GM19463 (cell line): ENCODE data around the gene SGPP2.
A peak's percentile ranks its signal among the peaks of the same experiment; 100 is the strongest.

Experiments
- ATAC-seq: cut with Tn5 transposase; IDR thresholded peaks from one replicate; pipeline ENCODE4 v1.9.1; 2021; ENCODE audit warnings: mild to moderate bottlenecking, moderate library complexity; ENCODE audit not compliant: unreplicated experiment

Gene SGPP2

DNA sequence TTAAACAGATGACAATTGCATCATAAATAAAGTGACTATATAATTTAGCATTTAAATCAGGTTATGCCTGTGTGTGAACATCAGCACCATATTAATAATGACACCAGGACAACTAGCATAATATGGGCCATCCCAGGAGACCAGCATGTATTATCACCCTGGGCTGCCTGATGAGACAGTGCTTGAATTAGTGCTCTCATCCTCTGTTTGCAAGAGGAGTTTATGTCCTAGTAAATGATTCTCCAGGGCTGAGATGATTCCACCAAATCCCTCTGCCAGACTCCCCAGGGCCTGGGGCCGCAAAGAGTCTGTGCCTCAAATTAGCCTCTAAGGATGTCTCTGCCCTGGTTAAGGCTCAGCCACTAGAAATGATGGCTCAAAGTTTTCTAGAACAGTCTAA, 97.7 kb downstream of the SGPP2 start:
- no peak for ATAC-seq

DNA sequence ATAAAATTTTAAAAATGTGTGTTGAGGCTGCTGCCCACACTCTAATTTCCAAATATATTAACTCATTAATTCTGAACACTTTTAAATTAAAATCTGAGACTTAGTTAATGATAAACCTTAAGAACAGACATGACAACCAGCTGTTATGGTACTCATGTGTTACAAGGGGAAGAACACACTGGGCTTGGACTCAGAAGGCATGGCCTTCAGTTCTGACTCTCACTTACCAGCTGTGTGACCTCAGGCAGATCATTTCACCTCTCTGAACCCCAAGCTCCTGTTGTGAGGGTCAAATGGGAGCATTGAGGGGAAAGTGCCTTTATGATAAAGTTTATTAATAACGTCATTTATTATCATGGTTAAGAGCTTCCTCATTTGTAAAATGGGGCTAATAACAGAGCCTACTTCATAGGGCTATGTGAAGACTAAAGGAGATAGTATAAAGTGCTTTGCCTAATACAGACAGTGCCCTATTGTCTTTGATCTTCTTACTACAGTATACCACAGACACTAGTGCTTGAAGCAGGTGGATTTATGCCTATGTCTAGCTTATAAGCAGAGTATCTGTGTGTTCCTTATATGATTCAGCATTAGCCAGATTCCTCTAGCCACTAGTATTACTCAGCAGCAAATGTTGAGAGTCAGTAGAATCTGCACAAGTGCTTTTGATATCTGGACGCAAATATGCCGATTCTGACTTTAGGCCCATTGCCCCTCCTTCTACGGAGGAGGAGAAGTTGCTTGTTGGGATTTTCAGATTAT, 99.6 kb downstream of the SGPP2 start:
- ATAC-seq = peak; percentile 59

DNA sequence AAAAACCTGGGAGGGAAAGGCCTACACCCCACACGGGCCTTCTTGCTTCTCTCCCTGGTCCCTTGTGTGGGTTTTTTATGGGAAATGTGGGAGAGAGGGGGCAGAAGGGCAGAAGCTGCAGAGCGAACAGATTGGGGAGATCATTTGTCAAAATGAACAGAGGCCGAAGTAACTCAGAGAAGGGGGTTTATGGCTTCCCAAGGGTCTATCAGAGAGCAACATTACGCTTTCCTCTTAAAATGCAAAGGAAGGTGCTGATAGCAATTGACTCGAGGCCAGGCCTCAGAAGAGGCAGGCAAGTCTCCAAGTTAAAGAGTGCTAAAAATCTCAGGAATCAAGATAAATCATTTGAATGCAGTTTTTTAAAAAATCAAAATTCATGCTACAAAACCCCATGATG, 101.5 kb downstream of the SGPP2 start:
- ATAC-seq = no peak

- no peak for ATAC-seq
These were observed 102.3 kb downstream of the SGPP2 start for GRCh38 chr2:222526480-222527277.

GRCh38 chr2:222532315-222532714, 108.0 kb downstream of the SGPP2 start:
- ATAC-seq = no peak

- no peak for ATAC-seq
These were observed 111.1 kb downstream of the SGPP2 start for GRCh38 chr2:222535477-222535876.

DNA sequence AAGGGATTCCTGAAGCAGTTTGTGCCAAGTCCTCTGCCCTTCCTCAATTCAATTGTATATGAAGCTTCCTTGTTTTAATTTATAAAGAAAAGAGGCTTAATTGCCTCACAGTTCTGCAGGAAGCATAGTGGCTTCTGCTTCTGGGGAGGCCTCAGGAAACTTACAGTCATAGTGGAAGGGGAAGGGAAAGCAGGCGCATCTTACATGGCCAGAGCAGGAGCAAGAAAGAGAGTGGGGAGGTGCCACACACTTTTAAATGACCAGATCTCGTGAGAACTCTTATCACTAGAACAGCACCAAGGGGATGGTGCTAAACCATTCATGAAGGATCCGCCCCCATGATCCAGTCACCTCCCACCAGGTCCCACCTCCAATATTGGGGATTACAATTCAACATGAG, 114.2 kb downstream of the SGPP2 start:
- ATAC-seq = peak; percentile 53

DNA sequence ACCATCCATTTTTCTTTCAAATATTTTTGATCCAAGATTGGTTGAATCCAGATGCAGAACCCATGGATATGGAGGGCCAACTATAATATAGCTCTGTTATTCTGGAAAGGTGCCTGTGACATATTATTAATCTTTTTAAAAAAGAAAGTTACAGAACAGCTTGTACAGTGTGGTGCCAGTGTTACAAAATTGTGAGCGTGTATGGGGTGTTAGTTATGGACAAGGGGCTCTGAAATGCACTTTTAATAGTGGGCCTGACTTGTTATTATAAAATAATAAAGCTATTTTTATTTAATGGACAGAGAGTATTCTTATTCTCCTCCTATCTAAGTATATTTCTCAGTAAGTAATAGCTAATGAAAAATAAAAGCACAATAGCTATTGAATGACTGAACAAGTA, 120.3 kb downstream of the SGPP2 start:
- ATAC-seq = no peak

- ATAC-seq = no peak
These were observed 121.8 kb downstream of the SGPP2 start for GRCh38 chr2:222545823-222546795.

DNA sequence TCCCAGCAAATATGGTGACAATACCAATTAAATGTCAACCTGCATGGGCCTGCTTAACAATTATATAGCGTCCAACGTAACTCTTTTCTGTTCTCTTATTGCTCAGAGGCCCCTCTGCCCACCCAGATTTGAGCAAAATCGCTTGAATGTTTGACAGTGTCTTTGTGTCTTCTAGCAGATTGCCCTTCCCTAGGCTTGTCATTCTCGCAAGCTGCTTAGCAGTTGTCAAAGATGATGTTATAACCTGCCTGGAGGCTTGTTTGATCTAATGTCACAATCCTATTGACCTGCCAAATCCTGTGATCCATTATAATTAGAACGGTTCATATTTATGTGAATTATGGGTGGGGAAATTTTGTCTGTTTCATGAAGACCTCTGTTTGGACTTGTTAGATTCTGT, 122.7 kb downstream of the SGPP2 start:
- ATAC-seq = no peak

DNA sequence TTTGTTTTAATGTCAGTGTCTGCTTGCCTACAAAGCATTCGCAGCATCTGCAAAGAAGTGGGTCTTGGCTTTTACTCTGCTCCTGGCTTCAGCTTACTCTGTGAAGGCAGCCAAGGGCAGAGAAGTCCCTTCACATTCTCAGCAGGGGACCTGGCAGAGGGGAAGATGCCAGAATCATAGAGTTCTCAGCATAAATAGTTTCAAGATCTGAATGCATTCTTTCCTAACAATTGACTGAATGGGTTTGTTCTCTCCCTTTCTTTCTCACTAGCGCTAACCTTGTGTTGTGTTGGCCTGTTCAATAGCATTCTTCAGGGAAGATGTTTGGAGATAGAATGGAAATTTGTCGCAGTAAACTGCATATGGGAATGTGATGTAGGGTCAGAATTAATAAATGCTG, 124.6 kb downstream of the SGPP2 start:
- no peak for ATAC-seq

GRCh38 chr2:222554517-222554916, 130.2 kb downstream of the SGPP2 start:
- ATAC-seq = no peak

DNA sequence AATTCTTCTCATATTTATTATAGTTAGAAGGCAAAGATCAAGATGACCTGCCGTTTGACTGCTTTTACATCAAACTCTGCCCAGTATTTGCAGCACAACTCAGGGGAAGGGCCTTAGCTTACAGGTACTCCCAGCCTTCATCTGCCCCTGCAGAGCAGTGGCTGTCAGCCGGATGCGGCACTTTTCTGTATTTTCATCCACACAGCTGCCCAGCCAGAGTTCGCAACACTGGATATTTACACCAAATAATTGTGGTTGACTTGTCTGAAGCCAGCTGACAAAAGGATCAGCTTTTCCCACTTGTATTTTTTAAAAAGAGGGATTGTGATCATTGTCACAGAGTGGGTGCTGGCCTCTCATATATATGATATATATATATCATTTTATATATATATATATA, 136.8 kb downstream of the SGPP2 start:
- ATAC-seq = no peak

DNA sequence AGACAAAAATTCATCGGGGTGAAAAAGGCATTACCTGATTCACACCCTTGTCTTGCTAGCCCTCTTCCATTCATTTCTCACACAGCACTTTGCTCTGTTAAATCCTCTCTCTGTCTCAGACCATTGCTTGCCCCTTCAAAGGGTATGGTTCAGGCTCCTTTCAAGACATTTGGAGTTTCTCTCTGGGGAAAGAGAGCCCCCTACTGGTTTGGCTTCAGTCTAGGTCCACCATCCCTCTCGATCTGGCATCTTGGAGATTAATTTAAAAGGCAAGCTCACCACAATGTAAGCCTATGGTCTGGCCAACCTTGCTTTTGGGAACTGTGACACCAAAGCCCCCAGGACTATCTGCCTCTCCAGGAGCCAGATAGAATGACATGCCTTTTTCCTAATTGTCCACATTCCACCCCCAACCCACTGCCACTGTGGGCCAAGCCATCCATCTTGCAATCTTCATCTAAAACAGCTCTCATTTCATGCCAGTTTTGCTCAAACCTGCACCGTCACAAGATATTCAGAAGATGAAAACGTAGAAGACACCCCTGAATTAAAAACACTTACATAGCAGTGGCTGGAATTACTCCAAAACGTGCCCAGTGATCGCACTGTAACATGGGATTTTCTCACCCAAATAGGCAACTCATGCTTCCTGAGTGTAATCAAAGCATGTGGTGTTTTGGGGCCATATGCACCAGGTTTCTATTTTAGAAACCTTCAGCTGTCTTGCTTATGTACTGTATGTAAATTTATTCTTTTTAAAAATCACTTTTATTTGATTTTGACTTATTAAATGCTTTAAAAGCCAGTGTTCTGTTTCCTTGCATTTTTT, 137.7 kb downstream of the SGPP2 start:
- ATAC-seq = peak; percentile 74

GRCh38 chr2:222563106-222563718, 138.9 kb downstream of the SGPP2 start:
- no peak for ATAC-seq

DNA sequence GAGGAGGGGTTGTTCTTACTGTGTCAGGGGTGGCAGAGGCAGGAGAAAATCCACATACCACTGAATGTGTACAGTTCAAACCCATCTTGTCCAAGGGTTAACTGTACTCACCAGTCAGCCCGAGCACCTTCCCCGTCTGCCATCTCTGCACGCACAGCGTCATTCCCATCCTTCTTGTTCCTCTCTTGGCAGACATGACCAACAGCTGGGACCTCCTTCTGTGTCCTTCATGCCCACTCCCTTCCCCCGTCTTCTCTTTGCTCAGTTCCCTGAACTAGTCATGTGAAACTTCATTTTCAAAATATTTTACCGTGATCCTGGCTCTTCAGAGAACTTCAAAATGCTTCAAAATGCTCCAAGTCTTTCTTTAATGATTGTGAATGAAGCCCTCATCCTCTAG, 139.6 kb downstream of the SGPP2 start:
- ATAC-seq = no peak

GRCh38 chr2:222566229-222566628, 141.9 kb downstream of the SGPP2 start:
- no peak for ATAC-seq

DNA sequence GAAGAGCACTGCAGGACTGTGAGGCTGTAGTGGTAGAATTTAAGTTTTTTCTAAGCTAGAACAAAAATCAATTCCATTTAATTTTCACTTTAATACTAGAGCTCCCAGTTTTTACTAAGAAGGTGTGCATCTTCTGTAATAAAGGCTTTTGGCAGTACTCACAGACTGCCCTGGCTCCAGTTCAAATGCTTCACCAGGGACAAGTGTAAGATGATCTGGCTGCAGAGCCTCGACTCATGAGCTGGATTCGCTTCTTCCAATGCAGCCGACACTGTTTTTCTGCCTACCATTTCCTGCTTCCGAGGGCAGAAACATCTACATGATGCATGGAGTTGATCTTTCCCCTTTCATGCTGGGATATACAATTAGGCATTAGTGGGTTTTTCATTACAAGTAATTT, 144.5 kb downstream of the SGPP2 start:
- no peak for ATAC-seq

GRCh38 chr2:222569826-222570225, 145.5 kb downstream of the SGPP2 start:
- no peak for ATAC-seq

DNA sequence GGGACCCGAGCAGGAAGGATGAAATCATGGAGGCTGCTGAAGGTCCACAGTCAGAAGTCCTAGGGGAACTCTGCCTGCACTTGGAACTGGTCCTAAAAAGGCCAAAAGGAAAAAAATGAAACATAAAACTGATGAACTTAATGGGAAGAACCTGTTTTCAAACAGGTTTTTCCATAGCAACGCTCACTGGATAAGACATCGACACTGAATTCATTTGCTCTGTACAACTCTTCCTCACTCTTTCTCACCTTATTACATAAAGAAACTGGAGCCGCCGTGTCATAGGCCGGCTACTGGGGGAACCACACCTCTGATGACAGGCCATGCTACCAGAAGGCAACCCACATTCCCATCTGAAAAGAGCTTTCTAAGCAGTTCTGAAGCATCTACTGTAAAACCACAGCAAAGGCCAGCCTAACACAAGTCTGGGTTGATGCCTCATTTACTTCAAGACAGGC, 147.9 kb downstream of the SGPP2 start:
- no peak for ATAC-seq
